GM23338 (cell line): Measurements from ENCODE around the gene RXRA. TPM values are rescaled to one million over a fixed set of nuclear protein-coding genes. Genes with fewer than 3 reads are reported as not detected.

Experiments
- ATAC-seq: fragments of 200-7000 bp; cut with Tn5 transposase; 3 replicates; pipeline ENCODE4 v1.9.1; 2020
- DNase-seq: peaks from one replicate; pipeline ENCODE4 v3.0.0-alpha.2; 2015; ENCODE audit warnings: low spot score
- H2AFZ ChIP-seq: fragments of 200-600 bp; sonication (generic); 2 replicates; pipeline ENCODE4 v1.8.0; 2016; ENCODE audit warnings: antibody characterized with exemption, mild to moderate bottlenecking, moderate library complexity
- H3F3A ChIP-seq: fragments of 200-600 bp; sonication (generic); replicated peaks from 2 replicates; pipeline ENCODE4 v1.8.0; 2017; ENCODE audit warnings: antibody characterized with exemption, mixed run types, low read depth
- H3K27ac ChIP-seq: fragments of 200-600 bp; sonication (generic); 2 replicates; pipeline ENCODE4 v1.6.1; 2016; ENCODE audit warnings: low read depth
- H3K27me3 ChIP-seq: fragments of 200-600 bp; sonication (generic); 2 replicates; pipeline ENCODE4 v1.8.0; 2016; ENCODE audit warnings: mild to moderate bottlenecking, mixed run types, moderate library complexity; ENCODE audit not compliant: insufficient read depth
- H3K36me3 ChIP-seq: fragments of 200-600 bp; sonication (generic); 2 replicates; pipeline ENCODE4 v1.8.0; 2016; ENCODE audit warnings: mild to moderate bottlenecking; ENCODE audit not compliant: insufficient read depth
- H3K4me1 ChIP-seq: fragments of 200-600 bp; sonication (generic); 2 replicates; pipeline ENCODE4 v1.8.0; 2016; ENCODE audit warnings: mild to moderate bottlenecking, moderate library complexity; ENCODE audit not compliant: insufficient read depth
- H3K4me2 ChIP-seq: fragments of 200-600 bp; sonication (generic); 2 replicates; pipeline ENCODE4 v1.7.1; 2017; ENCODE audit warnings: mixed run types
- H3K4me3 ChIP-seq: fragments of 200-600 bp; sonication (generic); 2 replicates; pipeline ENCODE4 v1.6.1; 2016; ENCODE audit warnings: mixed run types
- H3K79me2 ChIP-seq: fragments of 200-600 bp; sonication (generic); replicated peaks from 2 replicates; pipeline ENCODE4 v1.8.0; 2017; ENCODE audit warnings: mild to moderate bottlenecking; ENCODE audit not compliant: insufficient read depth
- H3K9me2 ChIP-seq: fragments of 200-600 bp; sonication (generic); 2 replicates; pipeline ENCODE4 v1.8.0; 2017; ENCODE audit not compliant: insufficient read depth
- H4K20me1 ChIP-seq: fragments of 200-600 bp; sonication (generic); replicated peaks from 2 replicates; pipeline ENCODE4 v1.8.0; 2017; ENCODE audit warnings: mild to moderate bottlenecking; ENCODE audit not compliant: insufficient read depth
- H3K27ac Mint-ChIP-seq: 2 replicates; pipeline ENCODE4 v1.8.0; 2020; ENCODE audit warnings: inconsistent platforms, mild to moderate bottlenecking, moderate library complexity, mixed read lengths
- H3K27me3 Mint-ChIP-seq: 3 replicates; pipeline ENCODE4 v1.8.0; 2022; ENCODE audit warnings: low read depth, mild to moderate bottlenecking, moderate library complexity, mixed read lengths, inconsistent platforms; ENCODE audit not compliant: insufficient read depth, poor library complexity
- H3K36me3 Mint-ChIP-seq: 3 replicates; pipeline ENCODE4 v1.8.0; 2021; ENCODE audit warnings: low read depth, mild to moderate bottlenecking, inconsistent platforms, moderate library complexity, mixed read lengths
- H3K4me1 Mint-ChIP-seq: 3 replicates; pipeline ENCODE4 v1.8.0; 2020; ENCODE audit warnings: mild to moderate bottlenecking, inconsistent platforms, mixed read lengths
- H3K4me3 Mint-ChIP-seq: 3 replicates; pipeline ENCODE4 v1.8.0; 2021; ENCODE audit warnings: moderate library complexity, mild to moderate bottlenecking, inconsistent platforms, mixed read lengths
- H3K9me3 Mint-ChIP-seq: 3 replicates; pipeline ENCODE4 v1.8.0; 2020; ENCODE audit warnings: moderate library complexity, mild to moderate bottlenecking, inconsistent platforms, mixed read lengths
- CREB1 ChIP-seq: fragments of 250-450 bp; sonication (Bioruptor Pico); IDR thresholded peaks from 2 replicates; pipeline ENCODE4 v1.5.0; 2020; ENCODE audit warnings: low read depth, mild to moderate bottlenecking, moderate library complexity
- EZH2 ChIP-seq: fragments of 200-600 bp; sonication (generic); IDR thresholded peaks from one replicate; pipeline ENCODE4 v1.8.0; 2017; ENCODE audit warnings: antibody characterized with exemption, mild to moderate bottlenecking, low read depth; ENCODE audit not compliant: unreplicated experiment
- EZH2phosphoT487 ChIP-seq: fragments of 200-600 bp; sonication (generic); IDR thresholded peaks from one replicate; pipeline ENCODE4 v1.8.1; 2018; ENCODE audit warnings: antibody characterized with exemption; ENCODE audit not compliant: unreplicated experiment
- JUNB ChIP-seq: IDR thresholded peaks from one replicate; pipeline ENCODE4 v1.6.1; 2016; ENCODE audit warnings: antibody characterized with exemption; ENCODE audit not compliant: unreplicated experiment
- NANOG ChIP-seq: IDR thresholded peaks from 2 replicates; pipeline ENCODE4 v1.6.1; 2016; ENCODE audit warnings: antibody characterized with exemption, borderline replicate concordance
- POLR2AphosphoS5 ChIP-seq: IDR thresholded peaks from 2 replicates; pipeline ENCODE4 v1.6.1; 2016; ENCODE audit warnings: antibody characterized with exemption, low read depth
- STAT1 ChIP-seq: IDR thresholded peaks from one replicate; pipeline ENCODE4 v1.6.1; 2016; ENCODE audit warnings: antibody characterized with exemption; ENCODE audit not compliant: unreplicated experiment
- ZNF114 ChIP-seq: fragments of 250-450 bp; sonication (Bioruptor Pico); IDR thresholded peaks from 2 replicates; pipeline ENCODE4 v1.5.0; 2020; ENCODE audit warnings: mild to moderate bottlenecking, moderate library complexity
- ZNF331 ChIP-seq: fragments of 250-450 bp; sonication (Bioruptor Pico); IDR thresholded peaks from 2 replicates; pipeline ENCODE4 v1.5.0; 2020; ENCODE audit warnings: low read depth, mild to moderate bottlenecking, moderate library complexity
- polyA plus RNA-seq: library from polyadenylated mRNA; unstranded; fragments of >200 nt; fragmentation: Nextera tagmentation; extraction: Ambion mirVana; gene quantifications from 2 replicates; pipeline ENCODE4 v1.2.1, GENCODE V29; 2016
- total RNA-seq: library from RNA; depleted of rRNA; stranded (reverse); fragments of >200 nt; shearing (Covaris generic); gene quantifications from 2 replicates; pipeline ENCODE4 v1.2.3, GENCODE V29; 2014
- TF ChIP-seq, protein P1 (sequence below): IDR thresholded peaks from 2 replicates; pipeline ENCODE4 v1.6.1; 2016; ENCODE audit warnings: antibody characterized with exemption
- TF ChIP-seq, protein P2 (sequence below): IDR thresholded peaks from one replicate; pipeline ENCODE4 v1.6.1; 2018; ENCODE audit warnings: antibody characterized with exemption; ENCODE audit not compliant: unreplicated experiment
- TF ChIP-seq, protein P3 (sequence below), 2 experiments: fragments of 200-600 bp in 1 of 2; sonication (generic) in 1 of 2; conservative IDR thresholded peaks; 2 replicates each; pipeline versions ENCODE4 v1.5.1 to v1.6.1; 2016 to 2017; ENCODE audit warnings: antibody characterized with exemption in 2 of 2, low read depth in 2 of 2, mild to moderate bottlenecking in 2 of 2, moderate library complexity in 1 of 2

The RXRA gene
- total and polyA plus RNA-seq, 2 experiments from 2014 or later, result 4.9 to 17.9 TPM

DNA sequence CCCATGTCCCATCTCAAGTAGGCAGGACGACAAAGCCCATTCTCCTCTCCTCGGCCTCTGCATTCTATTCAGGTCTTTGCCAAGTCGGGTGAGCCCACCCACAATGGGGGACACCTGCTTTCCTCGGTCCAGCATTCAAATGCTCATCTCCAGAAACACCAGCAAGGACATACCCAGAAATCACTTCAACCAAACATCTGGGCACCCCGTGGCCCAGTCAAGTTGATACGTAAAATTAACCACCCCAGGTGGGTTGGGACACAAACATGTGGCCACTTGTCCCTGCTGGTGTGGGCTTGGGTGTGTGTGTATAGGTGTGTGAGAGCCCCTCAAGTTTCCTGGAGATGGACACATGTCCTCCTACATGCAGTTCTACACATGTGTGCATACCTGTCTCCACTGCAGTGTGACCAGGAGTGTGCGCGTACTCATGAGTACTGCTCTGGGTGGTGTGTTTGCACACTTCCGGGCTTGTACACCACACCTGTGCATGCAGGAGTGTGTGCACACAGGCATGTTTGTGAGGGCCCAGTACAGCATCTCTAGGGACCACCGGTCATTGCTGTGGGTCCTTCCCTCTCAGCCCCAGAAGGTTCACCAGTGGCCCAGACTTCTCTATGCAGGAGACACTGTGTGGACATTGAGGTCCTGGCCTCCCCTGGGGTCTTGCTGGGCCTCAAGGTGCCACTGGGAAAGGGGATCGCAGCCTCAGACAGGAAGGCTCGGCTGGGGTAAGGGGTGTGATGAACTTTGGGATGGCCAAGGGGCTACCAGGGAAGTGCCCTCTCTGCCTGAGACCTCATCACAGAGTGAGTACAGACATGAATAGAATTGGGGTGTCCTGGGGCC is 35.4 kb upstream of the RXRA start:
- H3K4me2 ChIP-seq, result no peak overlapping the region
- H3F3A ChIP-seq, result no peaks in the 10 kb centered on the region
- H3K36me3 Mint-ChIP-seq, result no peaks in the 10 kb centered on the region
- H3K27me3 ChIP-seq, result no peaks in the 10 kb centered on the region
- no peak for DNase-seq
- H3K79me2 ChIP-seq, result no peaks in the 10 kb centered on the region
- no peaks in the 10 kb centered on the region for H3K9me3 Mint-ChIP-seq
- H3K4me1 Mint-ChIP-seq, result peaks cover 11% of the 10 kb centered on the region
- H4K20me1 ChIP-seq, result no peaks in the 10 kb centered on the region
- peaks cover 7% of the 10 kb centered on the region for H3K27me3 Mint-ChIP-seq
- H3K4me1 ChIP-seq, result no peaks in the 10 kb centered on the region
- H2AFZ ChIP-seq, result no peak overlapping the region
- TF ChIP-seq POLR2AphosphoS5, result no peak
- TF ChIP-seq ZNF331 (CRISPR knock-in tag), result no peak
- TF ChIP-seq EZH2phosphoT487, result no peak
- TF ChIP-seq, protein P1, sequence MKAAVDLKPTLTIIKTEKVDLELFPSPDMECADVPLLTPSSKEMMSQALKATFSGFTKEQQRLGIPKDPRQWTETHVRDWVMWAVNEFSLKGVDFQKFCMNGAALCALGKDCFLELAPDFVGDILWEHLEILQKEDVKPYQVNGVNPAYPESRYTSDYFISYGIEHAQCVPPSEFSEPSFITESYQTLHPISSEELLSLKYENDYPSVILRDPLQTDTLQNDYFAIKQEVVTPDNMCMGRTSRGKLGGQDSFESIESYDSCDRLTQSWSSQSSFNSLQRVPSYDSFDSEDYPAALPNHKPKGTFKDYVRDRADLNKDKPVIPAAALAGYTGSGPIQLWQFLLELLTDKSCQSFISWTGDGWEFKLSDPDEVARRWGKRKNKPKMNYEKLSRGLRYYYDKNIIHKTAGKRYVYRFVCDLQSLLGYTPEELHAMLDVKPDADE, result no peak
- no peak for TF ChIP-seq NANOG
- TF ChIP-seq CREB1 (CRISPR knock-in tag), result no peak
- no peak for TF ChIP-seq EZH2
- H3K36me3 ChIP-seq, result no peaks in the 10 kb centered on the region
- H3K27ac Mint-ChIP-seq, result no peak overlapping the region
- no peak for ATAC-seq
- H3K4me3 ChIP-seq, result no peak overlapping the region
- no peak overlapping the region for H3K27ac ChIP-seq
- H3K4me3 Mint-ChIP-seq, result no peak overlapping the region
- no peaks in the 10 kb centered on the region for H3K9me2 ChIP-seq

DNA sequence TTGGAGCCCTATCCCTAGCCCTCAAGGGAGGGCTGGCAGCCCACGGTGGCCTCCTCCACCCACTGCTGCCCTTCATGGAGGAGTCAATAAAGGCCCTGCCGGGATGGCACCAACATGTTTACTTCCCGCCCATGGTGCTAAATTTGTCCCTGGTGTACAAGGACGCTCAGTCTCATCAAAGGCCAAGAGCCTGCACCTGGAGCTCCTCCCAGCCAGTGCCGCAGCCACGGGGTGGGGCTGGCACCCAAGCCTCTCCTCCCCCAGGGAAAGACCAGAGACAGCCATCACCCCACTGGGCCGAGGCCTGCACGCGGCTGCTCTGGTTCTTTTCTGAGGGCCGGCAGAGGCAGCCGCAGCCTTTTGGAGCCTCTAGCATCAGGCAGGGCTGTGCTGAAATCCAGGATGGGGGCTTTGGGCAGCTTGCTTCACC is 34.8 kb upstream of the RXRA start:
- no peak overlapping the region for H3K4me3 ChIP-seq
- H3K4me2 ChIP-seq, result no peak overlapping the region
- no peak overlapping the region for H3K27ac Mint-ChIP-seq
- H3K4me3 Mint-ChIP-seq, result no peak overlapping the region
- H3K9me3 Mint-ChIP-seq, result no peaks in the 10 kb centered on the region
- H3K27ac ChIP-seq, result no peak overlapping the region
- ATAC-seq, result no peak
- DNase-seq, result no peak
- peaks cover 7% of the 10 kb centered on the region for H3K27me3 Mint-ChIP-seq
- no peaks in the 10 kb centered on the region for H3F3A ChIP-seq
- no peaks in the 10 kb centered on the region for H3K9me2 ChIP-seq
- no peaks in the 10 kb centered on the region for H3K27me3 ChIP-seq
- no peaks in the 10 kb centered on the region for H4K20me1 ChIP-seq
- no peaks in the 10 kb centered on the region for H3K4me1 ChIP-seq
- no peaks in the 10 kb centered on the region for H3K79me2 ChIP-seq
- peaks cover 11% of the 10 kb centered on the region for H3K4me1 Mint-ChIP-seq
- no peaks in the 10 kb centered on the region for H3K36me3 Mint-ChIP-seq
- no peak overlapping the region for H2AFZ ChIP-seq
- no peaks in the 10 kb centered on the region for H3K36me3 ChIP-seq
- TF ChIP-seq, protein P2, sequence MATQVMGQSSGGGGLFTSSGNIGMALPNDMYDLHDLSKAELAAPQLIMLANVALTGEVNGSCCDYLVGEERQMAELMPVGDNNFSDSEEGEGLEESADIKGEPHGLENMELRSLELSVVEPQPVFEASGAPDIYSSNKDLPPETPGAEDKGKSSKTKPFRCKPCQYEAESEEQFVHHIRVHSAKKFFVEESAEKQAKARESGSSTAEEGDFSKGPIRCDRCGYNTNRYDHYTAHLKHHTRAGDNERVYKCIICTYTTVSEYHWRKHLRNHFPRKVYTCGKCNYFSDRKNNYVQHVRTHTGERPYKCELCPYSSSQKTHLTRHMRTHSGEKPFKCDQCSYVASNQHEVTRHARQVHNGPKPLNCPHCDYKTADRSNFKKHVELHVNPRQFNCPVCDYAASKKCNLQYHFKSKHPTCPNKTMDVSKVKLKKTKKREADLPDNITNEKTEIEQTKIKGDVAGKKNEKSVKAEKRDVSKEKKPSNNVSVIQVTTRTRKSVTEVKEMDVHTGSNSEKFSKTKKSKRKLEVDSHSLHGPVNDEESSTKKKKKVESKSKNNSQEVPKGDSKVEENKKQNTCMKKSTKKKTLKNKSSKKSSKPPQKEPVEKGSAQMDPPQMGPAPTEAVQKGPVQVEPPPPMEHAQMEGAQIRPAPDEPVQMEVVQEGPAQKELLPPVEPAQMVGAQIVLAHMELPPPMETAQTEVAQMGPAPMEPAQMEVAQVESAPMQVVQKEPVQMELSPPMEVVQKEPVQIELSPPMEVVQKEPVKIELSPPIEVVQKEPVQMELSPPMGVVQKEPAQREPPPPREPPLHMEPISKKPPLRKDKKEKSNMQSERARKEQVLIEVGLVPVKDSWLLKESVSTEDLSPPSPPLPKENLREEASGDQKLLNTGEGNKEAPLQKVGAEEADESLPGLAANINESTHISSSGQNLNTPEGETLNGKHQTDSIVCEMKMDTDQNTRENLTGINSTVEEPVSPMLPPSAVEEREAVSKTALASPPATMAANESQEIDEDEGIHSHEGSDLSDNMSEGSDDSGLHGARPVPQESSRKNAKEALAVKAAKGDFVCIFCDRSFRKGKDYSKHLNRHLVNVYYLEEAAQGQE, result no peak
- TF ChIP-seq ZNF114 (CRISPR knock-in tag) (no peak), JUNB (no peak), STAT1 (no peak), ZNF331 (CRISPR knock-in tag) (no peak), NANOG (no peak), POLR2AphosphoS5 (no peak), EZH2 (no peak), EZH2phosphoT487 (no peak)
- TF ChIP-seq, protein P1, result no peak
- TF ChIP-seq, protein P3, sequence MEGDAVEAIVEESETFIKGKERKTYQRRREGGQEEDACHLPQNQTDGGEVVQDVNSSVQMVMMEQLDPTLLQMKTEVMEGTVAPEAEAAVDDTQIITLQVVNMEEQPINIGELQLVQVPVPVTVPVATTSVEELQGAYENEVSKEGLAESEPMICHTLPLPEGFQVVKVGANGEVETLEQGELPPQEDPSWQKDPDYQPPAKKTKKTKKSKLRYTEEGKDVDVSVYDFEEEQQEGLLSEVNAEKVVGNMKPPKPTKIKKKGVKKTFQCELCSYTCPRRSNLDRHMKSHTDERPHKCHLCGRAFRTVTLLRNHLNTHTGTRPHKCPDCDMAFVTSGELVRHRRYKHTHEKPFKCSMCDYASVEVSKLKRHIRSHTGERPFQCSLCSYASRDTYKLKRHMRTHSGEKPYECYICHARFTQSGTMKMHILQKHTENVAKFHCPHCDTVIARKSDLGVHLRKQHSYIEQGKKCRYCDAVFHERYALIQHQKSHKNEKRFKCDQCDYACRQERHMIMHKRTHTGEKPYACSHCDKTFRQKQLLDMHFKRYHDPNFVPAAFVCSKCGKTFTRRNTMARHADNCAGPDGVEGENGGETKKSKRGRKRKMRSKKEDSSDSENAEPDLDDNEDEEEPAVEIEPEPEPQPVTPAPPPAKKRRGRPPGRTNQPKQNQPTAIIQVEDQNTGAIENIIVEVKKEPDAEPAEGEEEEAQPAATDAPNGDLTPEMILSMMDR (conservative IDR thresholded peaks at IDR 0.05; ENCODE audit: low read depth in 2 of 2), result no peak
